Activated CD8-positive, alpha-beta memory T cell treated with anti-CD3 and anti-CD28 coated beads, Interleukin-2, amount 50 U/mL, for 4 hours (primary cell): ENCODE data around the gene MRPS11.
"Not testable (repeated sequence)": the region's sequence is repeated elsewhere in the genome, so short reads cannot be mapped to it uniquely, and the experiment has no call there.

ENCODE experiments used
- DNase-seq: peaks from one replicate; pipeline ENCODE4 v3.0.0-alpha.2; 2020

Gene MRPS11

DNA sequence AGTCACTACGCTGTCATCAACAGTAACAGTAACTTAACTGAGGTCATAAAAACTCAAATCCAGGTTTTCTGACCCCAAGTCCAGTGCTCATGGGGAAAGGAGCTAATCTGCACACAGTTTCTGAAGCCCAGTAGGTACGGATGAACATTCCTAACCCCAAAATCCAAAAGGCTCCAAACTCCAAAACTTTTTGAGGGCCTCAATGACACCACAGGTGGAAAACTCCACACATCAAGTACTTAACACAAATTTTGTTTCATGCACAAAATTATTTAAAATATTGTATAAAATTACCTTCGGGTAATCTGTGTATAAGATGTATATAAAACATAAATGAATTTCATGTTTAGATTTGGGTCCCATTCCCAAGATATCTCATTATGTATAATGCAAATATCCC is 10.8 kb upstream of the MRPS11 start:
- no peak for DNase-seq

- no peak for DNase-seq
Measured at GRCh38 chr15:88463870-88464532, 3.5 kb upstream of the MRPS11 start.

GRCh38 chr15:88465633-88466224 is 1.8 kb upstream of the MRPS11 start:
- DNase-seq, result no peak

- no peak for DNase-seq
Measured at GRCh38 chr15:88467935-88468528, 524 bp downstream of the MRPS11 start.

- DNase-seq, result not testable (repeated sequence)
Measured at GRCh38 chr15:88468721-88469120, 1.2 kb downstream of the MRPS11 start.

DNA sequence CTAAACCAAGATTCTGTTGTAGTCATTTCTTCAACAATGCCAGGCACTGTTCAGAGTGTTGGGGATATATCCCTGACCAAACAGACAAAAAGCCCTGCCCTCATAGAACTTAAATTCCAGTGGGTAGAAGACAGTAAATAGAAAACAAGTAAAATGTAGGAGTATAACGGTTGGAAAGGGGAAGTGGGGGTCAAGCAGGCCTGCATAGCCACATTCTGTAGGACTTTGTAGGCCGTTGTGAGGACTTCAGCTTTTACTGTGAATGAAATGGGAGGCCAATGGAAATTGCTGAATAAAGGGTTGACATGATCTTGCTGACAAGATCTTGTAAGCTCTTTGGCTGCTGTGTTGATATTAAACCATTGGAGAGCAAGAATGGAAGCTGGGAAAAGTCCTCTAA is 1.8 kb downstream of the MRPS11 start:
- no peak for DNase-seq

DNA sequence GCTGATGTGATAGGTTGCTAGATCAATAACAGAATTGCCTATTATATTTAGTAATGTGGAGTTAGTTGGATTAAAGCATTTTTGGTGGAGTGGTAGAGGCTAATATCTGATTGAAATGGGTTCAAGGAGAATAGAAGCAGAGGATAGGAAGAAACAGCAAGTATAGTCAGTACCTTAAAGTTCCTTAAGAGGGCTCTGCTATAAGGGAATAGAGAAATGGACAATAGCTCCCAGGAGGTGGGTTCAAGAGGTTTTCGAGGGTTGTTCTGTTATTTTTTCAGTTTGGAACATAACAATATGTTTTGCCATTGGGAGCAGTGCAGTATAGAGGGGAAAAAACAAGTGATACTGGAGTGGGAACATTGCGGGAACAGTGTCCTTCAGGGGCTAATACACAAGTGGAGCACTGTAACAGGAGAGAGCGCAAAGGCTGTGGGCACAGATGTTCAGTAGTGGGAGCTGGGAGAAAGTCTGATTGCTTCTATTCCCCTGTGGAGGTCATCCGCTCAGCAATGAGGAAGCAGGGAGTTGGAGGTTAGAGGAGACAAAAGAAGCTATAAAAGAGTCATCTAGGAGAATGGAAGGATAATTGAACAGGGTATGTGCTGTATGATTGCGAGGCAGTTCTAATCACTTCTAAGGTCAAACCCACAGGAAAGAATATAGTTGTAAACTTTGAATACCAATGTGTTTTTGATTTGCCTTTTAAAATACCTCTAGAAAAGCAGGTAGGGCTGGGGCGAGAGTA is 3.3 kb downstream of the MRPS11 start:
- DNase-seq, result no peak

- no peak for DNase-seq
Measured at GRCh38 chr15:88472225-88472624, 4.7 kb downstream of the MRPS11 start.

DNA sequence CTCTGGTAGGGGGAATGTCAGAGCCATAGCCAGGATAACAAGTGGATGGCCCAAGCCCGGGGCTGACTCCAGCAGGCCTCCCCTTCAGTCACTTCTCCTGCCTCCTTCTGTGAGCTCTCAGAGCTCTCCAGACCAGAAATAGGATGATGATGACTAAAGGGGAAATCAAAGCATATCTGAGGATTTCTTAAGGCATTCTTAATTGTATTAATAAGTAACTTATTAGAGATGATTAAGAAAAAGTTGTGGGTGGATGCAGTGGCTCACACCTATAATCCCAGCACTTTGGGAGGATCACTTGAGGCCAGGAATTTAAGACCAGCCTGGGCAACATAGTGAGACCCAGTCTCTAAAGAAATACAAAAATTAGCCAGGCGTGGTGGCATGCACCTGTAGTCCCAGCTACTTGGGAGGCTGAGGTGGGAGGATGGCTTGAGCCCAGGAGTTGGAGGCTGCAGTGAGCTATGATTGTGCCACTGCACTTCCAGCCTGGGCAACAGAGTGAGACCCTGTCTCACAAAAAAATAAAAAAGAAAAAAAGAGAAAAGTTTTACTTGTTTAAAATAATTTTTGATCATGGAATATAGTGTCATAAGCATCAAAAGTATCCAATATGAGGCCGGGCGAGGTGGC is 6.3 kb downstream of the MRPS11 start:
- not testable (repeated sequence) for DNase-seq

GRCh38 chr15:88476635-88477060 is 9.1 kb downstream of the MRPS11 start:
- no peak for DNase-seq

GRCh38 chr15:88477126-88477525 is 9.6 kb downstream of the MRPS11 start:
- no peak for DNase-seq

- DNase-seq, result no peak
Measured at GRCh38 chr15:88477904-88478303, 10.4 kb downstream of the MRPS11 start.

DNA sequence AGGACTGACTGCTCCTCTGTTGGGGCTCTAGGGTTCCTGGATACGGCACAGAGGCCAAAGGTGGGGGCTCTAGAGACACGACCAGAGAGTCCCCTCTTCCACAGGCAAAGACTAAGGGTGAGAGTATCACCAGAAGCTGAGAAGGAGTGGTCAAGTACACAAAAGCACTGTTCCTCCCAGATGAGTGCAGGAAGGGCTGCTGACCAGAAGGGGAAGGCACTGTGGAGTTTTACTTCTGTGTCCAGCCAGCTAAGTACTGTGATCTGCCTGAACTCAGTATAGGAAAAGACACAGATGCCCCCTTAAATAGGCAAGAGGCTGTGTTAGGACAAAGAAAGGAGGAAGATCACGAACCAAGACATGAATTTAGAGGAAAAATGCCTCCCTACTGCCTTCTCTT is 11.7 kb downstream of the MRPS11 start:
- DNase-seq, result no peak

DNA sequence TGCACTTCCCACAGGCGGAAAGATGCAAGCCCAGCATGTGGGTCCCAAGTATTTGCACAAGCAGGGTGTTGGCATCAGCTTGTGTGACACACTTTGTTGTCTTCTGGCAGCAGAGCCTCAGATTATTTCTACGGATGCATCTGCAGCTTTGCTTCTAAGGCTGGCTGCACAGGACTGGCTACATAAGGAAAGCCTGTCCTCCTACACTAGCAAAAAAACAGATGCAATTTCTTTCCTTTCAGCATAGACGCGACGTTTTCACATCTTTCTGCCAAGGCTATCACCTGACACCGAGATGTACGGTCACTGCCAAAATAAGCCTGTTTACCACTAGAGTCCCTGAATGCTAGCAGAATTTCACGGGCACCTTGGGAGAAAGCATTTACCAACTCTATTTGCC is 13.5 kb downstream of the MRPS11 start:
- DNase-seq, result no peak

DNA sequence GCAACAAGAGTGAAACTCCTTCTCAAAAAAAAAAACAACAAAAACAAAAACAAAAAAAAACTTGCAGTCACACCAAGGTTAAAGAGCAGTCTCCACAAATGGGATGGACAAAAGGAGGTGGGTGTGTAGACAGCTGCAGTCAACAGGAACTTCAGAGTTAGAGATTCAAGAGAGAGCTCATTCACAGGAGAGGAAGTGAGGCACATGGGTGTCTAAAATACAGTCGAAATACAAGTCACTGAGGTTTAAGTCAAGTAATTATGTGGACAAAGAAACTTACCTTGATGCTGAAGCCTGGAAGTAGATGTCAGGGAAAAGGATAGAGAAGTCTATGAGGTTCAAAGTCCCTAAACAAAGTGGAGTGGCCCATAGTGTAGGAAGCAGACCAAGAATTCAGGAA is 14.8 kb downstream of the MRPS11 start:
- no peak for DNase-seq

- DNase-seq, result no peak
Measured at GRCh38 chr15:88484682-88485331, 17.3 kb downstream of the MRPS11 start.

- no peak for DNase-seq
Measured at GRCh38 chr15:88487178-88487795, 19.8 kb downstream of the MRPS11 start.

DNA sequence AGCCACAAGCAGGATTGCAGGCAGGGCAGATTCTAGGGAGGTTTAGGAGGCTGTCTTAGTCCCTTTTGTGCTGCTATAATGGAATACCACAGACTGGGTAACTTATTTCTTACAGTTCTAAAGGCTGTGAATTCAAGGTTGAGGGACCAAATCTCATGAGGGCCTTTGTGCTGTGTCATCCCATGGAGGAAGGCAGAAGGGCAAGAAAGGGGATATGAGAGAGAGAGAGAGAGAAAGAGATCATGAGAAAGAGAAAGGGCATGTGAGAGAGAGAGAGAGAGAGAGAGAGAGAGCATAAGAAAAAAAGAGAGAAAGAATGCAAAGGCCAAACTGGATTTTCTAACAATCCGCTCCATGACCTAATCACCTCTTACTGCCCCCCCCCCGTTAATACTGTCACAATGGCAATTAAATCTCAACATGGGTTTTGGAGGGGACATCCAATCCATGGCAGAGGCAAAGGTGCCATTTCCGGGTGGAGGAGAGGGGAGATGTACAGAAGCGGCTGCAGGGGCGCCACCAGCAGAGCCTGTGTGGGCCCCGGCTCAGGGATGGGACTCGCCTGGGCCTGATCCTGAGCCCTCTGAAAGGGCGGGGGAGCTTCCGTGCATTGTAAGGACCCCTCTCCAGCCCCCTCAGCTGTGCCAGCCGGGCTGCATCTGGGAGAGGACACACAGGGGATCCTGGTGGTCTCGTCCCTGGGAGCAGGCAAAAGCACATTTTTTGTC is 20.5 kb downstream of the MRPS11 start:
- DNase-seq, result no peak

DNA sequence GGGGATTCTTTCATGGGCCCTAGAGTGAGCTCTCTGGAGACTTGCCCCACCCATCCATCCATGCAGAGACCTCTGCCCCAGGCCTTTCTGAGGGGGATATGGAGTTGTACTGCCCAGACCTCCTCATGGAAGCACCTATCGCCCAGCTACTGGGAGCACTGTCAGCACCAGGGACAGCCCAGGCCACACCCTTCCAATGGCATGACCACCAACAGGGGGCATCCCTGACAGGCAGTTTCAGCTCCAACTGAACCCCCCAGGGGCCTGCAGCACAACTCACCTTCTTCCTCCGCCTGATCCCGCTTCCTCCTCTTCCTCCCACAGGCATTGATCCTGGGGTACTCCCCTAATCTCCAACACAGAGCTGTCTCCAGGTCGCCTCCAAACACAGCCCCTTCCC is 21.8 kb downstream of the MRPS11 start:
- DNase-seq, result no peak

- no peak for DNase-seq
Measured at GRCh38 chr15:88490036-88490435, 22.5 kb downstream of the MRPS11 start.

- DNase-seq, result no peak
Measured at GRCh38 chr15:88491158-88491557, 23.6 kb downstream of the MRPS11 start.

DNA sequence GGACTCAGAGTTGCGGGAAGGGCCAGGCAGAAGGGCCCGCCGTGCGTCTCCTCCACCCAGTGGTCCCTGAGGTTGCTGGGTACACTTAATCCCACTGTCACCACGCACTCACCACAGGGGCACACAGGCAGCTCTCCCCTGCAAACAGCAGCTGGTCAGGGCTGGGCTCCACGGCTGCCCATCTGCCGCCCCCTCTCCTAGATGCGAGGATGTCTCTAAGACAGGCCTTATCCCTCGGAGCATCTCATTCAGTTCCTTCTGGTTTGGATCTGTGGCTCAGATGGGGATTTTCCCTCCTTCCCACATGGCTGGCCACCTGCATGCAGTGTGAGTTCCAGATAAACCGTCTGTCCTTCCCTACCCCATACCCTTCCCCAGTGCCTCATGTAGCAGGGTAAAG is 26.3 kb downstream of the MRPS11 start:
- DNase-seq, result no peak
